ENCODE results near the gene TLR7. TPM values are rescaled to one million over a fixed set of nuclear protein-coding genes. Genes with fewer than 3 reads are reported as not detected.
A peak's percentile ranks its signal among the peaks of the same experiment; 100 is the strongest.

The TLR7 gene
- total RNA-seq, 2 experiments from 2014 or later: not detected

DNA sequence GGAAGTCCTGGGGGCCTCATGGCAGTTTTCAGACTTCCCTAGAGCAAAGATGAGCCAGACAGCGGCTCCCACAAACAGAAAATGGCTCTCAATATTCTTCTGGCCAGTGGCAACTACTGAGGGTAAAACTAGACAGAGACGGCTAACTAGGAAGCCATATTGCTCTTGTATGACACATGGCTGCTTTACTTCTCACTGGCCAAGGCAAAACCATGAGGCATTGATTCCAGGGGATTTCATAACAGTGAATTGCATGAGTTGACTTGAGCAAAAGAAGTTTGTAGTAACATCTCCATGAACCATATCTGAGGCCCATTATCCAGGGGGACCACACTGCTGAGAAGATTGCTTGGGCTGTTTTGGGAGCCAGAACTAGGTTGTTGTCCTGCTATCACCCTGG lies 25.8 kb downstream of the TLR7 start:
- Mint-ChIP-seq H3K4me3 (no peak overlapping the region), H3K27ac (no peak overlapping the region), H3K9me3 (no peaks in the 10 kb centered on the region), H3K36me3 (no peaks in the 10 kb centered on the region), H3K4me1 (ENCODE audit: low read depth) (peaks cover 18% of the 10 kb centered on the region), H3K27me3 (no peaks in the 10 kb centered on the region)
- intact Hi-C loops (cut with micrococcal nuclease): no loop called here
- DNase-seq: no peak
- CTCF ChIA-PET: interaction anchor here (1.0 kb wide), 1 partner anchor 102 kb away, joined by 3 read pairs; the partner anchor contains the start of gene PRPS2
- POLR2A ChIA-PET: no interaction called here

- CTCF ChIA-PET: interaction anchor here (3.2 kb wide), 1 partner anchor 79 kb away, joined by 21 read pairs; no protein-coding TSS in a partner anchor
- H3K4me1 Mint-ChIP-seq (ENCODE audit: low read depth): peaks cover 18% of the 10 kb centered on the region
- no peak overlapping the region for H3K27ac Mint-ChIP-seq
- DNase-seq: peak; percentile 51
- no peaks in the 10 kb centered on the region for H3K27me3 Mint-ChIP-seq
- no peak overlapping the region for H3K4me3 Mint-ChIP-seq
- POLR2A ChIA-PET: no interaction called here
- H3K36me3 Mint-ChIP-seq: no peaks in the 10 kb centered on the region
- H3K9me3 Mint-ChIP-seq: no peaks in the 10 kb centered on the region
- intact Hi-C loops (cut with micrococcal nuclease): loop anchor here (1.0 to 2.0 kb wide), 4 partner anchors 50 to 185 kb away; no protein-coding TSS in a partner anchor
Observed at GRCh38 chrX:12894074-12895030, 27.5 kb downstream of the TLR7 start.

- peaks cover 14% of the 10 kb centered on the region for H3K4me1 Mint-ChIP-seq (ENCODE audit: low read depth)
- no peaks in the 10 kb centered on the region for H3K36me3 Mint-ChIP-seq
- ChIA-PET CTCF (interaction anchor here (3.2 kb wide), 1 partner anchor 81 kb away, joined by 21 read pairs; no protein-coding TSS in a partner anchor), POLR2A (no interaction called here)
- H3K27me3 Mint-ChIP-seq: no peaks in the 10 kb centered on the region
- H3K4me3 Mint-ChIP-seq: no peak overlapping the region
- no peaks in the 10 kb centered on the region for H3K9me3 Mint-ChIP-seq
- no peak overlapping the region for H3K27ac Mint-ChIP-seq
- no peak for DNase-seq
- intact Hi-C loops (cut with micrococcal nuclease): loop anchor here (2.0 kb wide), 1 partner anchor 125 kb away; no protein-coding TSS in a partner anchor
Observed at GRCh38 chrX:12895866-12896265, 29.0 kb downstream of the TLR7 start.

- H3K36me3 Mint-ChIP-seq: no peaks in the 10 kb centered on the region
- no peak overlapping the region for H3K4me3 Mint-ChIP-seq
- H3K9me3 Mint-ChIP-seq: no peaks in the 10 kb centered on the region
- no peaks in the 10 kb centered on the region for H3K27me3 Mint-ChIP-seq
- ChIA-PET POLR2A (no interaction called here), CTCF (interaction anchor here (0.9 to 3.1 kb wide), 3 partner anchors 82 to 195 kb away, joined by 3 to 13 read pairs (median 3); partner anchors contain the start of gene PRPS2)
- peaks cover 10% of the 10 kb centered on the region for H3K4me1 Mint-ChIP-seq (ENCODE audit: low read depth)
- no peak overlapping the region for H3K27ac Mint-ChIP-seq
- no peak for DNase-seq
- intact Hi-C loops (cut with micrococcal nuclease): no loop called here
Observed at GRCh38 chrX:12896935-12897334, 30.1 kb downstream of the TLR7 start.

DNA sequence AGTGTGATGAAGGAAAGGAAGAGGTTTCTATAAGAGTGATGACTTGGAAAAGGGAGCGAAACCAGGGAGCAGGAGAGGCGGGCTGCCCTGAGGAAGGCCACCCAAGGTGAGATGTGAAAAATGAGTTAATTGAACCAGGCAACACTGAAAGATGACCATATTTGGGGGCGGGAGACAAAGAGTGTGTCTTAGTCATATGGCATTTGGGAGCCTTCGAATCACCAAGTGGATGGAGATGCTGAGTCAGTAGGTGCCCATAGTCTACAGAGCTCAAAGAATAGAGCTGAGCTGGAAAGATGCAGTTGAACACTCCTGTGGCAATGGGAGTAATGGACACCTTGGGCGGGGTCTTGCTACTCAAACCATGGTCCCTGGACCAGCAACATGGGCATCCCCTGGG lies 31.2 kb downstream of the TLR7 start:
- Mint-ChIP-seq H3K27ac (no peak overlapping the region), H3K4me1 (ENCODE audit: low read depth) (peaks cover 6% of the 10 kb centered on the region), H3K9me3 (no peaks in the 10 kb centered on the region), H3K27me3 (no peaks in the 10 kb centered on the region), H3K36me3 (no peaks in the 10 kb centered on the region), H3K4me3 (no peak overlapping the region)
- DNase-seq: peak; percentile 19
- ChIA-PET POLR2A (no interaction called here), CTCF (interaction anchor here (3.1 kb wide), 1 partner anchor 83 kb away, joined by 13 read pairs; no protein-coding TSS in a partner anchor)
- intact Hi-C loops (cut with micrococcal nuclease): loop anchor here (1.0 kb wide), 1 partner anchor 84 kb away; no protein-coding TSS in a partner anchor

- no peak for DNase-seq
- H3K4me1 Mint-ChIP-seq (ENCODE audit: low read depth): peaks cover 2% of the 10 kb centered on the region
- no peaks in the 10 kb centered on the region for H3K9me3 Mint-ChIP-seq
- no peaks in the 10 kb centered on the region for H3K36me3 Mint-ChIP-seq
- intact Hi-C loops (cut with micrococcal nuclease): no loop called here
- POLR2A ChIA-PET: no interaction called here
- no peaks in the 10 kb centered on the region for H3K27me3 Mint-ChIP-seq
- no peak overlapping the region for H3K4me3 Mint-ChIP-seq
- no peak overlapping the region for H3K27ac Mint-ChIP-seq
- CTCF ChIA-PET: interaction anchor here (1.7 to 3.1 kb wide), 2 partner anchors 47 to 85 kb away, joined by 3 to 13 read pairs; no protein-coding TSS in a partner anchor
Observed at GRCh38 chrX:12899506-12899905, 32.6 kb downstream of the TLR7 start.

GRCh38 chrX:12901486-12901885 lies 34.6 kb downstream of the TLR7 start:
- CTCF ChIA-PET: interaction anchor here (0.6 to 1.9 kb wide), 6 partner anchors 45 to 624 kb away, joined by 3 to 12 read pairs (median 6); no protein-coding TSS in a partner anchor
- peak; percentile 73 for DNase-seq
- Mint-ChIP-seq H3K36me3 (no peaks in the 10 kb centered on the region), H3K27ac (no peak overlapping the region), H3K4me1 (ENCODE audit: low read depth) (peaks cover 2% of the 10 kb centered on the region), H3K27me3 (no peaks in the 10 kb centered on the region), H3K4me3 (no peak overlapping the region), H3K9me3 (no peaks in the 10 kb centered on the region)
- POLR2A ChIA-PET: no interaction called here
- intact Hi-C loops (cut with micrococcal nuclease): no loop called here

DNA sequence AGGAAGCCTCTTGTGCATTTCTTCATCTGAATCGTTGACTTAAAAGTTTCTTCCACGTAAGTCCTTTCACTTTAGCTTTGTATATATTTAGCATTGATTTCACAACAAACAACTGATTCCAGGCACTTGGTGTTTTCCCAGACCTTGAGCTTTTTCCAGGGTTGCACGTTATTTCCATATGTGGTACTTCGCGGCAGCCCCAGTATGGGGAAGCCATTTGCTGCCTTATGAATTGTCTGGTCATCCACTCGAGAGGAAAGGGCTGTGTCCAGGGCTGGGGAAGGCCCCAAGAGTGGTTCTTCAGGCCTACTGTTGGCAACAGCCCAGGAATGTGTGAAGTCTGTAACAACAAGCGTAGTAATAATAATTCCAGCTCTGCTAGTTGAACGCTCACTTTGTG lies 36.8 kb downstream of the TLR7 start:
- no peak overlapping the region for H3K4me3 Mint-ChIP-seq
- no peak overlapping the region for H3K27ac Mint-ChIP-seq
- ChIA-PET POLR2A (no interaction called here), CTCF (no interaction called here)
- no peaks in the 10 kb centered on the region for H3K36me3 Mint-ChIP-seq
- H3K4me1 Mint-ChIP-seq (ENCODE audit: low read depth): peaks cover 2% of the 10 kb centered on the region
- no peak for DNase-seq
- no peaks in the 10 kb centered on the region for H3K9me3 Mint-ChIP-seq
- no peaks in the 10 kb centered on the region for H3K27me3 Mint-ChIP-seq
- intact Hi-C loops (cut with micrococcal nuclease): no loop called here

DNA sequence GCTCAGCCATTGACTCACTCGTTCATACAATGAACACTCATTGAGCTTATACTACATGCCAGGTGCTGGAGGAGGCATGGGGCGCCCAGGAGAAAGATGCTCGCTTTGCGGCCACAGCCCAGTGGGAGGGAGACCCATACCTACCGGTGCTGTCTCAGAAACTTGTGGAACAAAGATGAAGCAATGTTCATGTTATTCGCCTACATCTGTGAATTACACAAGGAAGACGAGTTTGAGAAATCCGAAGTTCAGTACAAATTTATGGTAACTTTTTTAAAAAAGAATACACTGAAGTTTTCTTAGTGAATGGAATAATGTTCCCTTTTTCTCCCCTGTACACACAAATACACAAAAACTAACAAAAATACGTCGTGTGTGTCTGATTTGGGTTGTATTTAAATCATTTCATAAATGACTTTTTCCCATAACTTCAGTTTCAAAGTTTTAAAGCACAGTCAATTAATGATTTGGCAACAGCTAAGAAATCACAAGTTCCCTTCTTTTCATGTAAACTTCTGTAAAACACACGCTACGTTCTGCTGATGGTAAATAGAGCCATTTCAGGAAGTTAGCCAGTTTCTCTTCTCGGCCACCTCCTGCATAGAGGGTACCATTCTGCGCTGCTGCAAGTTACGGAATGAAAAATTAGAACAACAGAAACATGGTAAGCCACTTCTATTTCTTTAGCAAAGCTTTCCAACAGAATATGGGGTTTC lies 39.3 kb downstream of the TLR7 start, which contains the start of gene TLR8:
TLR8 (plus strand) TSS at position 575 of the 716 bp plus-strand sequence; CDS start at position 662, 87 bp downstream.
- intact Hi-C loops (cut with micrococcal nuclease): no loop called here
- CTCF ChIA-PET: no interaction called here
- H3K4me1 Mint-ChIP-seq (ENCODE audit: low read depth): peaks cover 8% of the 10 kb centered on the region

GRCh38 chrX:12910423-12911121 lies 43.7 kb downstream of the TLR7 start:
- H3K36me3 Mint-ChIP-seq: no peaks in the 10 kb centered on the region
- POLR2A ChIA-PET: no interaction called here
- no peak overlapping the region for H3K4me3 Mint-ChIP-seq

More for the DNA sequence above, 39.3 kb downstream of the TLR7 start, which contains the start of gene TLR8:
- Mint-ChIP-seq H3K36me3 (no peaks in the 10 kb centered on the region), H3K27me3 (no peaks in the 10 kb centered on the region), H3K9me3 (no peaks in the 10 kb centered on the region), H3K4me3 (no peak within 1 kb of the TSS), H3K27ac (no peak within 1 kb of the TSS)
- DNase-seq: no peak
- POLR2A ChIA-PET: no interaction called here

GRCh38 chrX:12911122-12911470 lies 44.2 kb downstream of the TLR7 start:
- DNase-seq: no peak
- H3K36me3 Mint-ChIP-seq: no peaks in the 10 kb centered on the region
- ChIA-PET CTCF (no interaction called here), POLR2A (no interaction called here)
- H3K27ac Mint-ChIP-seq: no peak overlapping the region
- no peaks in the 10 kb centered on the region for H3K27me3 Mint-ChIP-seq
- H3K4me1 Mint-ChIP-seq (ENCODE audit: low read depth): peaks cover 15% of the 10 kb centered on the region
- H3K9me3 Mint-ChIP-seq: no peaks in the 10 kb centered on the region
- H3K4me3 Mint-ChIP-seq: no peak overlapping the region
- intact Hi-C loops (cut with micrococcal nuclease): no loop called here

More at GRCh38 chrX:12910423-12911121, 43.7 kb downstream of the TLR7 start:
- CTCF ChIA-PET: no interaction called here
- no peaks in the 10 kb centered on the region for H3K9me3 Mint-ChIP-seq
- DNase-seq: no peak
- H3K27me3 Mint-ChIP-seq: no peaks in the 10 kb centered on the region
- intact Hi-C loops (cut with micrococcal nuclease): no loop called here
- peaks cover 15% of the 10 kb centered on the region for H3K4me1 Mint-ChIP-seq (ENCODE audit: low read depth)
- H3K27ac Mint-ChIP-seq: no peak overlapping the region

All from activated CD4-positive, alpha-beta memory T cell treated with anti-CD3 and anti-CD28 coated beads for 36 hours (primary cell).